RWPE2 (cell line): ENCODE data around the gene PXYLP1.

Source experiments
- ATAC-seq: fragments of 200-7000 bp; cut with Tn5 transposase; 3 replicates; pipeline ENCODE4 v1.9.1; 2021; ENCODE audit warnings: low read depth
- DNase-seq: peaks from one replicate; pipeline ENCODE4 v3.0.0-alpha.2; 2020; ENCODE audit warnings: low spot score
- H3K27ac ChIP-seq: fragments of 450-650 bp; 2 replicates; pipeline ENCODE4 v1.5.1; 2017; ENCODE audit warnings: mild to moderate bottlenecking; ENCODE audit not compliant: poor library complexity, severe bottlenecking
- H3K27me3 ChIP-seq: fragments of 250-450 bp; sonication (Bioruptor Pico); 2 replicates; pipeline ENCODE4 v1.5.1; 2021; ENCODE audit warnings: mild to moderate bottlenecking, moderate library complexity; ENCODE audit not compliant: insufficient read depth, poor library complexity, severe bottlenecking
- H3K36me3 ChIP-seq: fragments of 250-450 bp; sonication (Bioruptor Pico); 2 replicates; pipeline ENCODE4 v1.5.1; 2020; ENCODE audit warnings: low read depth, mild to moderate bottlenecking, moderate library complexity
- H3K4me1 ChIP-seq: fragments of 250-450 bp; sonication (Bioruptor Pico); 2 replicates; pipeline ENCODE4 v1.5.1; 2021; ENCODE audit warnings: mild to moderate bottlenecking, moderate library complexity; ENCODE audit not compliant: insufficient read depth, poor library complexity, severe bottlenecking
- H3K4me3 ChIP-seq: fragments of 250-450 bp; sonication (Bioruptor Pico); 2 replicates; pipeline ENCODE4 v1.5.1; 2021; ENCODE audit warnings: mild to moderate bottlenecking, moderate library complexity; ENCODE audit not compliant: severe bottlenecking
- H3K9me3 ChIP-seq: fragments of 250-450 bp; sonication (Bioruptor Pico); 2 replicates; pipeline ENCODE4 v1.5.1; 2021; ENCODE audit warnings: mild to moderate bottlenecking, moderate library complexity; ENCODE audit not compliant: severe bottlenecking
- TF ChIP-seq, protein P1 (sequence below): fragments of 450-650 bp; IDR thresholded peaks from one replicate; pipeline ENCODE4 v1.5.1; 2017; ENCODE audit warnings: mild to moderate bottlenecking, moderate library complexity; ENCODE audit not compliant: poor library complexity, severe bottlenecking

The PXYLP1 gene

DNA sequence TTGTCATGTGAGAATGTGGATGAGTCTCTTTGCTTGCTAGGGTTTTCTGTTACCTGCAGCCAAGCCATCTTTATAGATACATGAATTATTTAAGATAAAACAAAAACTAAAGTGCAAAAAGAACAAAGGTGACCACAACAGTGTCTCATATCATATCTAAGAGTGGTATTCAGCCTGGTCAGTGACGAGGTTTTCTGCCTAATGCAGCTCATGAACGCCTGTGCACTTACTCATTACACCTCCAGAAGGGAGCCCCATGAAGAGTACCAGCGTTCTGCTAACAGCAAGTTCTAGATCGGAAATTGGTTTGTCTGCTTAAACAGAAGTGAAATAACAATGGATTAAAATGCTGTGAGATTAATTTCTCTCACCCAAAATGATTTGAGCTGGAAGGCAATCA lies 19.2 kb downstream of the PXYLP1 start:
- no peak for DNase-seq
- H3K9me3 ChIP-seq = no peaks in the 10 kb centered on the region
- H3K36me3 ChIP-seq = no peaks in the 10 kb centered on the region
- TF ChIP-seq, protein P1, sequence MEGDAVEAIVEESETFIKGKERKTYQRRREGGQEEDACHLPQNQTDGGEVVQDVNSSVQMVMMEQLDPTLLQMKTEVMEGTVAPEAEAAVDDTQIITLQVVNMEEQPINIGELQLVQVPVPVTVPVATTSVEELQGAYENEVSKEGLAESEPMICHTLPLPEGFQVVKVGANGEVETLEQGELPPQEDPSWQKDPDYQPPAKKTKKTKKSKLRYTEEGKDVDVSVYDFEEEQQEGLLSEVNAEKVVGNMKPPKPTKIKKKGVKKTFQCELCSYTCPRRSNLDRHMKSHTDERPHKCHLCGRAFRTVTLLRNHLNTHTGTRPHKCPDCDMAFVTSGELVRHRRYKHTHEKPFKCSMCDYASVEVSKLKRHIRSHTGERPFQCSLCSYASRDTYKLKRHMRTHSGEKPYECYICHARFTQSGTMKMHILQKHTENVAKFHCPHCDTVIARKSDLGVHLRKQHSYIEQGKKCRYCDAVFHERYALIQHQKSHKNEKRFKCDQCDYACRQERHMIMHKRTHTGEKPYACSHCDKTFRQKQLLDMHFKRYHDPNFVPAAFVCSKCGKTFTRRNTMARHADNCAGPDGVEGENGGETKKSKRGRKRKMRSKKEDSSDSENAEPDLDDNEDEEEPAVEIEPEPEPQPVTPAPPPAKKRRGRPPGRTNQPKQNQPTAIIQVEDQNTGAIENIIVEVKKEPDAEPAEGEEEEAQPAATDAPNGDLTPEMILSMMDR = no peak
- H3K27ac ChIP-seq = no peak overlapping the region
- H3K4me1 ChIP-seq = no peaks in the 10 kb centered on the region
- H3K27me3 ChIP-seq = no peaks in the 10 kb centered on the region
- no peak overlapping the region for H3K4me3 ChIP-seq
- 0 out of 3 replicates have a peak, but pooled peaks have one; percentile 36 for ATAC-seq

DNA sequence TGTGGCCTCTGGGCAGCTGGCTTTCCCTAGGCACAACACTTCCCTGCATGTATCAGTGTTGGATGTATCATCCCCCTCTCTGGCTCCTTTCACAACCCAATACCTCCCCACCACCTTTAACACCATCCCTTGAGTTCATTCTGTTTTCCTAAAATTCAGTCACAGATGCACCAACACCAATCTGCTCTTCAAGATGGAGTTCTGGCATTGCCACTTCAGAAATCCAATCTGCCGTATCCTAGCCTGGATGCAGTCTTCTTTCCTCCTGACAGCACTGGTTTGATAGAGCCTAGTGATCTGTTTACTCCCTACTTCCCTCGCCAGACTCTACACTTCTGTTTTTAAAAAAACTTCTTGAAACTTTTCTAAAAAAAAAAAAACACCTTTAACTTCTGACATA lies 21.7 kb downstream of the PXYLP1 start:
- Histone ChIP-seq H3K36me3 (no peaks in the 10 kb centered on the region), H3K27ac (no peak overlapping the region), H3K27me3 (no peaks in the 10 kb centered on the region), H3K9me3 (no peaks in the 10 kb centered on the region), H3K4me3 (no peak overlapping the region), H3K4me1 (no peaks in the 10 kb centered on the region)
- ATAC-seq = no peak
- TF ChIP-seq, protein P1 = no peak
- no peak for DNase-seq

- Histone ChIP-seq H3K36me3 (no peaks in the 10 kb centered on the region), H3K27me3 (no peaks in the 10 kb centered on the region), H3K9me3 (no peaks in the 10 kb centered on the region), H3K27ac (no peak overlapping the region), H3K4me3 (no peak overlapping the region), H3K4me1 (no peaks in the 10 kb centered on the region)
- ATAC-seq = no peak
- TF ChIP-seq, protein P1 = no peak
- no peak for DNase-seq
Observed at GRCh38 chr3:141253811-141254210, 22.2 kb downstream of the PXYLP1 start.

GRCh38 chr3:141255137-141255845 lies 23.7 kb downstream of the PXYLP1 start:
- TF ChIP-seq, protein P1 = no peak
- no peak overlapping the region for H3K4me3 ChIP-seq
- ATAC-seq = no peak
- H3K9me3 ChIP-seq = no peaks in the 10 kb centered on the region
- no peaks in the 10 kb centered on the region for H3K36me3 ChIP-seq
- no peaks in the 10 kb centered on the region for H3K4me1 ChIP-seq
- no peaks in the 10 kb centered on the region for H3K27me3 ChIP-seq
- DNase-seq = no peak
- H3K27ac ChIP-seq = no peak overlapping the region

GRCh38 chr3:141255846-141256261 lies 24.2 kb downstream of the PXYLP1 start:
- Histone ChIP-seq H3K36me3 (no peaks in the 10 kb centered on the region), H3K27me3 (no peaks in the 10 kb centered on the region), H3K4me3 (no peak overlapping the region), H3K9me3 (no peaks in the 10 kb centered on the region), H3K27ac (no peak overlapping the region), H3K4me1 (no peaks in the 10 kb centered on the region)
- TF ChIP-seq, protein P1 = no peak
- DNase-seq = no peak
- no peak for ATAC-seq
